ENCODE results near the gene GOLGA8M. TPM values are rescaled to one million over a fixed set of nuclear protein-coding genes. Genes with fewer than 3 reads are reported as not detected.
"Not testable (repeated sequence)": the region's sequence is repeated elsewhere in the genome, so short reads cannot be mapped to it uniquely, and the experiment has no call there.

The GOLGA8M gene
- total and polyA plus RNA-seq, 10 donors, result 0.74 to 3.7 (median 2.1) TPM; not detected in 3

DNA sequence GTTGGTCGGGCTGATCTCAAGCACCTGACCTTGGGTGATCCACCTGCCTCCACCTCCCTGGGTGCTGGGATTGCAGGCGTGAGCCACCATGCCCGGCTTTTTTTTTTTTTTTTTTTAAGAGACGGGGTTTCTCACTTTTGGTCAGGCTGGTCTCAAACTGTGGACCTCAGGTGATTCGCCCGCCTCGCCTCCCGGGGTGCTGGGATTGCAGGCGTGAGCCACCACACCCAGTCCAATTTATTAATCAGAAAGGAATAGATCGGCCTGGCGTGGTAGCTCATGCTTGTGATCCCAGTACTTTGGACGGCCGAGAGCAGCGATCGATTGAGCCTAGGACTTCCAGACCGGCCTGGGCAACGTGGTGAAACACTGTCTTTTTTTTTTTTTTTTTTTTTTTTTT, 13.9 kb upstream of the GOLGA8M start:
- intact Hi-C loops (cut with DNase I; ENCODE audit: low total_unique reads), result no loop called here
- DNase-seq, result no peak
- Histone ChIP-seq H3K36me3 (no peaks in the 10 kb centered on the region), H3K9me3 (no peaks in the 10 kb centered on the region), H3K4me1 (no peaks in the 10 kb centered on the region), H3K27ac (no peak overlapping the region), H3K4me3 (no peak overlapping the region), H3K27me3 (replicated peaks in 1 of 7) (no peaks in the 10 kb centered on the region)
- WGBS, 5 donors, result 94 to 98% (median 95%) methylated on average over 17 of the region's 17 CpGs
- TF ChIP-seq CTCF (IDR thresholded peaks at IDR 0.05 in 8 of 11, conservative IDR thresholded peaks at IDR 0.05 in 3 of 11), result no peak
- no peak for TF ChIP-seq POLR2AphosphoS5 (IDR thresholded peaks at IDR 0.05)
- TF ChIP-seq POLR2A (IDR thresholded peaks at IDR 0.05), result no peak

DNA sequence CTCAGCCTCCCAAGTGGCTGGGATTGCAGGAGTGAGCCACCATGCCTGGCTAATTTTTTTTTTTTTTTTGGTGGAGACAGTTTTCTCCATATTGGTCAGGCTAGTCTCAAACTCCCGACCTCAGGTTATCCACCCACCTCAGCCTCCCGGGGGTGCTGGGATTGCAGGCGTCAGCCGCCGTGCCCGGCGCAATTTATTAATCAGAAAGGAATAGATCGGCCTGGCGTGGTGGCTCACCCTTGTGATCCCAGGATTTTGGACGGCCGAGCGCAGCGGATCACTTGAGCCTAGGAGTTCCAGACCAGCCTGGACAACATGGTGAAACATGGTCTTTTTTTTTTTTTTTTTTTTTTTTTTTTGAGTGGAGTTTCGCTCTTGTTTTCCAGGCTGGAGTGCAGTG, 13.3 kb upstream of the GOLGA8M start:
- H3K9me3 ChIP-seq, result no peaks in the 10 kb centered on the region
- intact Hi-C loops (cut with DNase I; ENCODE audit: low total_unique reads), result no loop called here
- no peaks in the 10 kb centered on the region for H3K36me3 ChIP-seq
- no peaks in the 10 kb centered on the region for H3K4me1 ChIP-seq
- no peak for DNase-seq
- no peak overlapping the region for H3K4me3 ChIP-seq
- 96 to 98% (median 97%) methylated on average over 13 to 14 of the region's 14 CpGs for WGBS, 5 donors
- no peaks in the 10 kb centered on the region for H3K27me3 ChIP-seq (replicated peaks in 1 of 7)
- no peak overlapping the region for H3K27ac ChIP-seq
- no peak for TF ChIP-seq POLR2A (IDR thresholded peaks at IDR 0.05)
- no peak for TF ChIP-seq CTCF (IDR thresholded peaks at IDR 0.05 in 8 of 11, conservative IDR thresholded peaks at IDR 0.05 in 3 of 11)
- no peak for TF ChIP-seq POLR2AphosphoS5 (IDR thresholded peaks at IDR 0.05)

GRCh38 chr15:28723986-28724385, 11.8 kb upstream of the GOLGA8M start:
- DNase-seq, H3K4me1 ChIP-seq, H3K9me3 ChIP-seq: not testable (repeated sequence)

DNA sequence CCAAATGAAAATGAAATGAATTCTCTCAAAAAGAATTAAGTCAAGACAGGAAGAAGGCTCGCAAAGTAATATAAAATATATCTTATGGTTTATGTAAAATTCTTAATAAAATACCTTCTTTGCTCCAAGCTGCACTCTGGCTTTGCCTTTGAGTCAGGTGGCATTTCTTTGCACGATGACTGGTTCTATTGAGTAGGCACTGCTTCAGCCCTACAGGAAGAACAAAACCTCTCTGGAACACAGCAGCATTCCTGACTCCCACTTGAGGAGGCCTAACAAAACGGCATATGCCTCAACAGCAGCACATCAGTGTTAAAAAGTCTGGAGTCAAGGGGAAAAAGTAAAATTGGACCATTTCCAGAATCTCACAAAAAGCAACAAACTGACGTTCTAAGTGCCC, 7.4 kb upstream of the GOLGA8M start:
- H3K4me1 ChIP-seq; DNase-seq; H3K36me3 ChIP-seq; H3K9me3 ChIP-seq; H3K4me3 ChIP-seq; H3K27me3 ChIP-seq (replicated peaks in 1 of 7); H3K27ac ChIP-seq; intact Hi-C loops (cut with DNase I; ENCODE audit: low total_unique reads): not testable (repeated sequence)
- WGBS, 5 donors, result 74 to 88% (median 77%) methylated on average over 4 of the region's 4 CpGs

More at GRCh38 chr15:28723986-28724385, 11.8 kb upstream of the GOLGA8M start:
- H3K36me3 ChIP-seq; H3K27ac ChIP-seq; H3K4me3 ChIP-seq; intact Hi-C loops (cut with DNase I; ENCODE audit: low total_unique reads); H3K27me3 ChIP-seq (replicated peaks in 1 of 7): not testable (repeated sequence)
- 74 to 89% (median 78%) methylated on average over 4 of the region's 5 CpGs for WGBS, 5 donors

GRCh38 chr15:28718576-28718975, 6.4 kb upstream of the GOLGA8M start:
- H3K27ac ChIP-seq; H3K36me3 ChIP-seq; DNase-seq; H3K4me3 ChIP-seq; intact Hi-C loops (cut with DNase I; ENCODE audit: low total_unique reads); H3K27me3 ChIP-seq (replicated peaks in 1 of 7); H3K9me3 ChIP-seq; H3K4me1 ChIP-seq: not testable (repeated sequence)
- WGBS, 5 donors, result 75 to 83% (median 80%) methylated on average over 10 to 11 of the region's 11 CpGs

DNA sequence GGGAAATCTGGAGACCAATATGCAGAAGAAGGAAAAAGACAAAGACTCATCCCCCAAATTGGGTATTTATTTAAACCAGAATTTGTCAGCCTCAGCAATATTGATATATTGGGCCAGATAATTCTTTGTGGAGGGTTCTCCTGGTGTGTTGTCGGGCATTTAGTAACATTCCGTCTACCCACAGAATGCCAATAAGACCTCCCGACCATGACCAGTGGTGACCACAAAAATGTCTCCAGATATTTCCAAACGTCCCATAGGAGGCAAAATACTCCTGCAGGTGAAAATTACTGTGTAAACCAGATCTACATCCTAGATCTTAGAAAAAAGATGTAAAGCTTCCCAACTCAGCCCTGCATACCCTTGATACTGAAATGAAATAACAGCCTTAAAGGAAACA, 2.0 kb upstream of the GOLGA8M start:
- DNase-seq; H3K27ac ChIP-seq; intact Hi-C loops (cut with DNase I; ENCODE audit: low total_unique reads); H3K9me3 ChIP-seq; H3K27me3 ChIP-seq (replicated peaks in 1 of 7); H3K4me1 ChIP-seq; H3K36me3 ChIP-seq; H3K4me3 ChIP-seq: not testable (repeated sequence)
- WGBS, 5 donors, result 84 to 93% (median 87%) methylated on average over 4 of the region's 4 CpGs

- WGBS, 5 donors, result 74 to 88% (median 81%) methylated on average over 6 to 7 of the region's 9 CpGs; no CpG with 5 or more reads in 1 of the 5 donors
- DNase-seq; H3K4me3 ChIP-seq; H3K27ac ChIP-seq; H3K27me3 ChIP-seq (replicated peaks in 1 of 7); H3K4me1 ChIP-seq; H3K36me3 ChIP-seq; intact Hi-C loops (cut with DNase I; ENCODE audit: low total_unique reads); H3K9me3 ChIP-seq: not testable (repeated sequence)
Observed at GRCh38 chr15:28703927-28704326, 8.3 kb downstream of the GOLGA8M start.

- H3K27me3 ChIP-seq (replicated peaks in 1 of 7); H3K4me1 ChIP-seq; H3K9me3 ChIP-seq; H3K4me3 ChIP-seq; H3K36me3 ChIP-seq; intact Hi-C loops (cut with DNase I; ENCODE audit: low total_unique reads); DNase-seq; H3K27ac ChIP-seq: not testable (repeated sequence)
- WGBS, 5 donors, result 55 to 85% (median 70%) methylated on average over 2 to 11 of the region's 11 CpGs
Observed at GRCh38 chr15:28702427-28702826, 9.8 kb downstream of the GOLGA8M start.

- H3K36me3 ChIP-seq; H3K9me3 ChIP-seq; H3K27ac ChIP-seq; H3K4me3 ChIP-seq; intact Hi-C loops (cut with DNase I; ENCODE audit: low total_unique reads); DNase-seq; H3K4me1 ChIP-seq; H3K27me3 ChIP-seq (replicated peaks in 1 of 7): not testable (repeated sequence)
- 93 to 96% (median 94%) methylated on average over 26 of the region's 26 CpGs for WGBS, 5 donors
Observed at GRCh38 chr15:28694006-28694751, 18.0 kb downstream of the GOLGA8M start.

Data from spleen (tissue), 11 donors.